ENCODE results near the gene KRTAP12-2.

DNA sequence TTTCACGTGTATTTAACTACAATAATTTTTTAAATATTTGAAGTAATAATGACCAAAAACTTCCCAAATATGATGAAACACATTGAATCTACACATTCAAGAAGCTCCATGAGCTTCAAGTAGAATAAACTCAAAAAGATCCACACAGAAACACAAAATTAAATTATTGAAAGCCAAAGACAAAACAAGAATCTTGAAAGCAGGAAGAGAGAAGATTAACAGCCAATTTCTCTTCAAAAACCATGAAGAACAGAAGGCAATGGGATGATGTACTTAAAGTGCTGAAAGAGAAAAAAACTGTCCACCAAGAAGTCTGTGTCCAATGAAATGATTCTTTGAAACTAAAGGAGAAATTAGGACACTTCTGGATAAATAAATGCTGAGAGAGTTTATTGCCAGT, 34.7 kb downstream of the KRTAP12-2 start:
- TF ChIP-seq, protein P1, sequence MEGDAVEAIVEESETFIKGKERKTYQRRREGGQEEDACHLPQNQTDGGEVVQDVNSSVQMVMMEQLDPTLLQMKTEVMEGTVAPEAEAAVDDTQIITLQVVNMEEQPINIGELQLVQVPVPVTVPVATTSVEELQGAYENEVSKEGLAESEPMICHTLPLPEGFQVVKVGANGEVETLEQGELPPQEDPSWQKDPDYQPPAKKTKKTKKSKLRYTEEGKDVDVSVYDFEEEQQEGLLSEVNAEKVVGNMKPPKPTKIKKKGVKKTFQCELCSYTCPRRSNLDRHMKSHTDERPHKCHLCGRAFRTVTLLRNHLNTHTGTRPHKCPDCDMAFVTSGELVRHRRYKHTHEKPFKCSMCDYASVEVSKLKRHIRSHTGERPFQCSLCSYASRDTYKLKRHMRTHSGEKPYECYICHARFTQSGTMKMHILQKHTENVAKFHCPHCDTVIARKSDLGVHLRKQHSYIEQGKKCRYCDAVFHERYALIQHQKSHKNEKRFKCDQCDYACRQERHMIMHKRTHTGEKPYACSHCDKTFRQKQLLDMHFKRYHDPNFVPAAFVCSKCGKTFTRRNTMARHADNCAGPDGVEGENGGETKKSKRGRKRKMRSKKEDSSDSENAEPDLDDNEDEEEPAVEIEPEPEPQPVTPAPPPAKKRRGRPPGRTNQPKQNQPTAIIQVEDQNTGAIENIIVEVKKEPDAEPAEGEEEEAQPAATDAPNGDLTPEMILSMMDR (IDR thresholded peaks at IDR 0.05), result no peak
- TF ChIP-seq POLR2A (IDR thresholded peaks at IDR 0.05), result no peak

Data from esophagus squamous epithelium (tissue), 4 donors.